ENCODE data around the gene IFT57.

IFT57 gene

GRCh38 chr3:108123326-108123725, 98.9 kb downstream of the IFT57 start:
- no peak for DNase-seq

DNA sequence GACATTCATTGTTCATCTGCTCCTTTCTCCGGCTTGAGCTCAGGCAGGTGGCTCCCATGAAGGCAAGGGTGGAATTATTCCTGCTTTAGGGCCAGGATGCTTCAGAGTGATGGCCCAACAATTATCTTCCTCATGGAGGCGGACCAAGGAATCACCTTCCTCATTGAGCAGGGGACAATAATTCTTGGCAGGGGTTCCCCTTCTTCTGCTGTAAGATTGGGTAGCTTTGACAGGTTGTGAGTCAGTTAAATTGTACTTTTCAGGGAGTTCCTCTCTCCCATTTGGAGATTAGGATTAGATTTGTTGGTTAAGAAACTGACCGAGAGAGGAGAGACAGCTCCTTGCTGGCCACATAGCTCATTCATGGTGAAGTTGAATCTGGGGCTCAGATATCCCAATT, 99.9 kb downstream of the IFT57 start:
- DNase-seq, result no peak

DNA sequence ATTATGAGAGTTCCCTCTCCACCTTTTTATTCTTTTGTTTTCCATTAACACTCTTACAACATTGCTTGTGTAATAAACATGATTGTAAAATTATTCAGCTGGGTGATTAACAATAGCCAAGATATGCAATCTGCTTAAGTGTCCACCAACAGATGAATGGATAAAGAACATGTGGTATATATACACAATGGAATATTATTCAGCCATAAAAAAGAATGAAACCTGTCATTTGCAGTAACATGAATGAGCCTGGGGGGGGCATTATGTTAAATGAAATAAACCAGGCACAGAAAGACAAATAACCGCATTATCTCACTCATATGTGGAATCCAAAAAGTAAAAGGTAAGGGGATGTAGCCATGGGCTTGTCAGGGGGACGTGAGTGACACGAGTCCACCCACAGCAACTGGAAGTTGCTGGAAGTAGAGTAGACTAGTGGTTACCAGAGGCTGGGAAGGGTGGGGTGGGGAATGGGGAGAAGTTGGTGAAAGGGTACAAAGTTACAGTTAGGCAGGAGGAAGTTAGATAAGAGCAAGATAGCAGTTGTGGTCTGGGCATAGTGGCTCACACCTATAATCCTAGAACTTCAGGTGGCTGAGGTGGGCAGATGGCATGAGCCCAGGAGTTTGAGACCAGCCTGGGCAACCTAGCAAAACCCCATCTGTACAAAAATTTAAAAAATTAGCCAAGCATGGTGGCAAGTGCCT, 102.7 kb downstream of the IFT57 start:
- DNase-seq, result no peak

DNA sequence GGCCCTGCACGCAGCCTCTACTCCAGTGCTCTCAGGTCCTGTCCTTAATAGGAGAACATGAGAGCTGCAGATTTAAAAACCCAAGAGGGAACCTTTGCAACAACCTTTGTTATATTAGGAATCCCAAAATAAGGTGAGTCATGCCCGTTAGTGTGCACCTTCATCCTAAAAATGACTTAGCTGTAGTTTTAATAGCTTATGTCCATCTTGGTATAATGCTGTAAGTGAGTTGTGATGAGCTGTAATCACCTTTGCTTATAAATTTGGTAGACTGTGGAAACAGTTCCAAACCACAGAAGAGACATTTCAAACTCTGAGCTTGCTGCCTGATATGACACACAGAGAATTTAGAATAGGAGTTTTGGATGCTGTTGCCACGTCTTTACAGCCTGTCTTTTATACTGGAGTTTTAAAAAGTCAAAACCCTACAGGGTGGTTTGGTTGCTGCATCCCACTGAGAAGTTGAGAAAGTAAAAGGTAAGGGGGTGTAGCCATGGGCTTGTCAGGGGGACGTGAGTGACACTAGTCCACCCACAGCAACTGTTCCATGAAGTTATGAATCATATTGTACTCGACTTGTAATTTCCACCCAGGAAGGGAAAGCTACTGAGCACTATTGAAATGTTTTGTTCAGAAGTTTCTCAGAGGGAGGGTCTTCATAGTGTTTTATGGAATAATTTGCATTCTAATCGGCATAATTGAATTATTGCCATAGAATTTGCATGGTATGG, 104.0 kb downstream of the IFT57 start:
- no peak for DNase-seq

DNA sequence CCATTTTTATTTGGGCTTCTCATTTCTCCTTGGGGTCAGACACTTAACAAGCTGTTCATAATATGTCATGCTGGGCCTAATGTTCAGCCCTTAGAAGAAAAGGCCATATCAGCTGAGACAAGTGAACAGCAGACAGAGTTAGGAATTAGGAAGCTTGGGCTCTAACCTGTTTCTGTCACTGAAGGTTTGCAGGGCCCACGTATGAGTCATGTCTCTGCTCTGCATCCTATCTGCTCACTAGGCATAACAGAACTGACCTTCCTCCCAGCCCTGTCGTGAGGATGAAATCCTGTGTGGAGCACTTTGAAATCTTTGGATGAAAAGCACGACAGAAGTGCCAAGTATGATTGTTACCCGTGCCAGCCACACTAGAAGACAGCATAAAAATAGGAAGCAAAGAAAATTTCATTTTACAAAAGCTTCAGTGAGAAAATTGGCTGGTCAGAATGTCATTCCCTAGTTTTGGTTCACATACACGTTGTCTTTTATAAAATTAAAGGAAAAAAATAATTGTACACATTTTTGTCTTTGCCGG, 104.9 kb downstream of the IFT57 start:
- DNase-seq, result no peak

- DNase-seq, result no peak
These were observed 107.7 kb downstream of the IFT57 start for GRCh38 chr3:108114423-108115065.

GRCh38 chr3:108113975-108114374, 108.2 kb downstream of the IFT57 start:
- no peak for DNase-seq

DNA sequence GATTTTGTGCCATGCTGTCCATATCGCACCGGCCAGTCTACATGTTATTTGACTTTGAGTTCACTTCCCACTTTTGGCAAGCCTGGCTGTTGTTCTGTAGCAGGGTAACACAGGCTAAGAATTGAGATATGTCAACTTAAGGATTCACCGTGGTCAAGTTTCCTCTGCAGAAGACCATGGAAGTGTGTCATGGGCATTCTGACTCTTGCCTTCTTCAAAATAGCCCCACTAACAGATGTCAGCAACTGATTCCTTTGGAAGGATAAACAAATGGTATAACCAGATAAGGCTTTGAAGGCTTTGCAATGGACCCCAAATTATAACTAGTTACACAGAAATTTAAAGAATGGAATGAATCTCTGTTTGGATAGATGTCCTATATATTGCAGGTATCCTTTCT, 111.3 kb downstream of the IFT57 start:
- no peak for DNase-seq

Data from NCI-H1436 (cell line).